Measurements from ENCODE around the gene KIF2A.

KIF2A gene

GRCh38 chr5:62266573-62266972, 39.4 kb upstream of the KIF2A start:
- no peak overlapping the region for H3K4me3 ChIP-seq (ENCODE audit: low read depth, low read length)
- DNase-seq (ENCODE audit: low read depth): no peak
- TF ChIP-seq CTCF (IDR thresholded peaks at IDR 0.05; ENCODE audit: low read depth, low read length, missing control alignments): no peak

DNA sequence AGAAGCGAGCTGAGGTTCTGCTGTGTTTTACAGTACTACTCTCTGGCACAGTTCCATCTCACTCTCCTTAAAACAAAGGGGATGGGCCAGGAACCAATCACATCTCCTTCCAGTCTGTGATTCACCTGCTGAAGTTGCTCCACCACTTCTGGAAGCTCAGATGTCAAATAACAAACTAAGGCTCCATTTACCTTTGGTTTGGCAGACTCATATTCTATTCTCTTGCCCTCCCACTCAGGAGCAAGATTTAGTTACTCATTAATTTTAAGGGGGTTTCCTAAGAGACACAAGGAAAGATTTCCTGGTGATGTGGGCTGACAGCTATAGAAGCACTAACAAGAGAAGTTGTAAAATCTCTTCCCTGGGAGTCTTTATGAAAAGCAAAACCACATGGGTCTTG, 37.8 kb upstream of the KIF2A start:
- no peak for DNase-seq (ENCODE audit: low read depth)
- no peak for TF ChIP-seq CTCF (IDR thresholded peaks at IDR 0.05; ENCODE audit: low read depth, low read length, missing control alignments)
- H3K4me3 ChIP-seq (ENCODE audit: low read depth, low read length): no peak overlapping the region

- TF ChIP-seq CTCF (IDR thresholded peaks at IDR 0.05; ENCODE audit: low read depth, low read length, missing control alignments): no peak
- DNase-seq (ENCODE audit: low read depth): no peak
- no peak overlapping the region for H3K4me3 ChIP-seq (ENCODE audit: low read depth, low read length)
These were observed 37.2 kb upstream of the KIF2A start for GRCh38 chr5:62268792-62269191.

GRCh38 chr5:62271370-62271769, 34.6 kb upstream of the KIF2A start:
- no peak for TF ChIP-seq CTCF (IDR thresholded peaks at IDR 0.05; ENCODE audit: low read depth, low read length, missing control alignments)
- no peak overlapping the region for H3K4me3 ChIP-seq (ENCODE audit: low read depth, low read length)
- DNase-seq (ENCODE audit: low read depth): no peak

- no peak overlapping the region for H3K4me3 ChIP-seq (ENCODE audit: low read depth, low read length)
- TF ChIP-seq CTCF (IDR thresholded peaks at IDR 0.05; ENCODE audit: low read depth, low read length, missing control alignments): peak; percentile 4
- DNase-seq (ENCODE audit: low read depth): no peak
These were observed 34.1 kb upstream of the KIF2A start for GRCh38 chr5:62271870-62272269.

- no peak for TF ChIP-seq CTCF (IDR thresholded peaks at IDR 0.05; ENCODE audit: low read depth, low read length, missing control alignments)
- no peak for DNase-seq (ENCODE audit: low read depth)
These were observed 32.3 kb upstream of the KIF2A start for GRCh38 chr5:62273687-62274086.

GRCh38 chr5:62275581-62275980, 30.4 kb upstream of the KIF2A start:
- no peak for DNase-seq (ENCODE audit: low read depth)
- H3K4me3 ChIP-seq (ENCODE audit: low read depth, low read length): no peak overlapping the region
- TF ChIP-seq CTCF (IDR thresholded peaks at IDR 0.05; ENCODE audit: low read depth, low read length, missing control alignments): no peak

More at GRCh38 chr5:62273687-62274086, 32.3 kb upstream of the KIF2A start:
- no peak overlapping the region for H3K4me3 ChIP-seq (ENCODE audit: low read depth, low read length)
